Caco-2 (cell line): ENCODE measurements around the gene CHST2. TPM values are rescaled to one million over a fixed set of nuclear protein-coding genes. Genes with fewer than 3 reads are reported as not detected.
"Not testable (repeated sequence)": the region's sequence is repeated elsewhere in the genome, so short reads cannot be mapped to it uniquely, and the experiment has no call there.

Experiments
- BruUV-seq: library from RNA; stranded (reverse); fragments of 400-500 nt; replicated peaks from 2 replicates; lab custom pipeline; 2021; lab: Mats Ljungman, UMichigan
- CTCF ChIA-PET: fragments of 300-600 bp; sonication (Branson Sonifier 250); formaldehyde crosslinking; loops from one replicate; lab custom pipeline; 2022; ENCODE audit warnings: antibody characterized with exemption; lab: Charles Lee
- POLR2A ChIA-PET: fragments of 300-600 bp; sonication (Branson Sonifier 250); formaldehyde crosslinking; loops from one replicate; lab custom pipeline; 2022; ENCODE audit warnings: antibody characterized with exemption; lab: Charles Lee
- DNase-seq, 2 experiments: peaks; one replicate each; pipeline versions ENCODE4 v3.0.0 to v3.0.0-alpha.2; 2020 to 2022
- H3K27me3 ChIP-seq: replicated peaks from 2 replicates; pipeline ENCODE4 v1.6.0; 2011; ENCODE audit warnings: low read length; ENCODE audit not compliant: control insufficient read depth, insufficient read depth
- H3K36me3 ChIP-seq: 2 replicates; pipeline ENCODE4 v1.5.1; 2011; ENCODE audit warnings: low read length; ENCODE audit not compliant: control insufficient read depth, insufficient read depth
- H3K4me1 ChIP-seq: fragments of 250-450 bp; sonication (Bioruptor Pico); 2 replicates; pipeline ENCODE4 v1.5.1; 2020; ENCODE audit warnings: mild to moderate bottlenecking
- H3K4me3 ChIP-seq: 2 replicates; pipeline ENCODE4 v1.5.1; 2011; ENCODE audit warnings: low read depth, mild to moderate bottlenecking, control low read depth, low read length
- H3K9me3 ChIP-seq: fragments of 250-450 bp; sonication (Bioruptor Pico); 2 replicates; pipeline ENCODE4 v1.5.1; 2020; ENCODE audit warnings: mild to moderate bottlenecking, moderate library complexity
- H3K27ac Mint-ChIP-seq: one replicate; pipeline ENCODE4 v1.8.0; 2022; ENCODE audit warnings: mixed read lengths; ENCODE audit not compliant: unreplicated experiment
- H3K27me3 Mint-ChIP-seq: one replicate; pipeline ENCODE4 v1.8.0; 2022; ENCODE audit warnings: mixed read lengths; ENCODE audit not compliant: insufficient read depth, unreplicated experiment
- H3K36me3 Mint-ChIP-seq: one replicate; pipeline ENCODE4 v1.8.0; 2022; ENCODE audit warnings: mild to moderate bottlenecking, mixed read lengths; ENCODE audit not compliant: insufficient read depth, unreplicated experiment
- H3K4me1 Mint-ChIP-seq: one replicate; pipeline ENCODE4 v1.8.0; 2022; ENCODE audit warnings: low read depth, mixed read lengths; ENCODE audit not compliant: unreplicated experiment
- H3K4me3 Mint-ChIP-seq: one replicate; pipeline ENCODE4 v1.8.0; 2022; ENCODE audit warnings: mild to moderate bottlenecking, moderate library complexity, mixed read lengths; ENCODE audit not compliant: unreplicated experiment
- H3K9me3 Mint-ChIP-seq: one replicate; pipeline ENCODE4 v1.8.0; 2022; ENCODE audit warnings: mixed read lengths; ENCODE audit not compliant: unreplicated experiment
- intact Hi-C: fragments of 100-400 bp; cut with micrococcal nuclease; formaldehyde crosslinking; loops from one replicate; pipeline ENCODE4 v1.10.0; 2022; ENCODE audit not compliant: unreplicated experiment
- total RNA-seq: library from RNA; stranded (reverse); gene quantifications from 2 replicates; pipeline ENCODE4 v1.2.3, GENCODE V29; 2022
- TF ChIP-seq, protein P1 (sequence below), 2 experiments: fragments of 200-600 bp in 1 of 2; IDR thresholded peaks; 1 replicate in 1 of 2; 2 replicates in 1 of 2; pipeline versions ENCODE4 v1.5.1 to v1.8.0; 2011 to 2022; ENCODE audit warnings: antibody characterized with exemption in 1 of 2, control low read depth in 1 of 2, inconsistent platforms in 1 of 2, low read depth in 1 of 2, low read length in 1 of 2, mild to moderate bottlenecking in 1 of 2, moderate library complexity in 1 of 2; ENCODE audit not compliant: insufficient read depth in 1 of 2, severe bottlenecking in 1 of 2, unreplicated experiment in 1 of 2

The CHST2 gene
- total RNA-seq, 1 experiment from 2014 or later: not detected

DNA sequence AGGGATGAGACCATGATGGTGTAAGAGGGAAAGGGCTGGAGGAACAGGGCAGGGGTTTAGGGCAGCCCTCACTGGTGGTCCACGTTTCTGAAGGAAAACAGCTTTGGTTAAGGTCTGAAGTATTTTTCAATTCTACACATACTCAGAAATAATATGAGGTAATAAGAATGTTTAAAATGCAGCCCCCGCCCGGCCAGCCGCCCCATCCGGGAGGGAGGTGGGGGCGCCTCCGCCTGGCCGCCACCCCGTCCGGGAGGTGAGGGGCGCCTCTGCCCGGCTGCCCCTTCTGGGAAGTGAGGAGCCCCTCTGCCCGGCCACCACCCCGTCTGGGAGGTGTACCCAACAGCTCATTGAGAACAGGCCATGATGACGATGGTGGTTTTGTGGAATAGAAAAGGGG is 46.0 kb upstream of the CHST2 start:
- H3K27me3 ChIP-seq, H3K27ac Mint-ChIP-seq, POLR2A ChIA-PET, DNase-seq, H3K9me3 Mint-ChIP-seq, H3K4me3 Mint-ChIP-seq, H3K36me3 ChIP-seq, H3K27me3 Mint-ChIP-seq, H3K4me3 ChIP-seq, CTCF ChIA-PET, H3K9me3 ChIP-seq, H3K36me3 Mint-ChIP-seq, BruUV-seq, H3K4me1 ChIP-seq, H3K4me1 Mint-ChIP-seq: not testable (repeated sequence)
- intact Hi-C loops: loop anchor here (5.0 to 10.0 kb wide), 2 partner anchors 571 to 604 kb away; no protein-coding TSS in a partner anchor

DNA sequence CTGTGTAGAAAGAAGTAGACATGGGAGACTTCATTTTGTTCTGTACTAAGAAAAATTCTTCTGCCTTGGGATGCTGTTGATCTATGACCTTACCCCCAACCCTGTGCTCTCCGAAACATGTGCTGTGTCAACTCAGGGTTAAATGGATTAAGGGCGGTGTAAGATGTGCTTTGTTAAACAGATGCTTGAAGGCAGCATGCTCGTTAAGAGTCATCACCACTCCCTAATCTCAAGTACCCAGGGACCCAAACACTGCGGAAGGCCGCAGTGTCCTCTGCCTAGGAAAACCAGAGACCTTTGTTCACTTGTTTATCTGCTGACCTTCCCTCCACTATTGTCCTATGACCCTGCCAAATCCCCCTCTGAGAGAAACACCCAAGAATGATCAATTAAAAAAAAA is 45.6 kb upstream of the CHST2 start:
- H3K4me1 Mint-ChIP-seq, DNase-seq, H3K27ac Mint-ChIP-seq, H3K27me3 ChIP-seq, H3K36me3 ChIP-seq, H3K4me3 ChIP-seq, BruUV-seq, H3K4me1 ChIP-seq, H3K36me3 Mint-ChIP-seq, H3K9me3 ChIP-seq, H3K4me3 Mint-ChIP-seq, CTCF ChIA-PET, H3K9me3 Mint-ChIP-seq, POLR2A ChIA-PET, H3K27me3 Mint-ChIP-seq: not testable (repeated sequence)
- intact Hi-C loops: loop anchor here (5.0 to 10.0 kb wide), 2 partner anchors 571 to 603 kb away; no protein-coding TSS in a partner anchor

DNA sequence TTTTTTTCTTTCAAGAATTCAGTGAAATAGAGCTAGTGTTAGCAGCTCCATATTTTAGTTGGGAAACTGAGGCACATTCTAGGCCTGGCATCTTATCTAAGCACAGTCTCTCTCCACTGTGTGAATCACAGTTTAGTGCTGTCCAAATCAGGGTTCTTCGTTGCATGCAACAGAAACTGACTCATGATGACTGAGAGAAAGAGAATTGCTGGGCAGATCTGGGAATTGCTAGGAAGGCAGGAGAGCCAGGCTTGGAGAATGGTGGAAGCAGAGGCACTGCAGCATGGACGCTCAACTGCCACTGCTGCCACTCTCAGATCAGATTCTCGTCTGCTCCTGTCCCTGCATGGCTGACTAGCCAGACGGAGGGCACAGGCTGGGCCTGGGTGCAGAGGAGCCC is 40.7 kb upstream of the CHST2 start:
- Histone ChIP-seq H3K4me1 (no peaks in the 10 kb centered on the region), H3K9me3 (no peaks in the 10 kb centered on the region), H3K36me3 (no peaks in the 10 kb centered on the region), H3K4me3 (no peak overlapping the region), H3K27me3 (no peaks in the 10 kb centered on the region; the same call in 1 of the 2 replicates)
- Mint-ChIP-seq H3K27ac (no peak overlapping the region), H3K27me3 (peaks cover 18% of the 10 kb centered on the region), H3K9me3 (no peaks in the 10 kb centered on the region), H3K4me1 (no peaks in the 10 kb centered on the region), H3K4me3 (no peak overlapping the region), H3K36me3 (no peaks in the 10 kb centered on the region)
- ChIA-PET CTCF (no interaction called here), POLR2A (no interaction called here)
- no peak for DNase-seq
- BruUV-seq: no TSS peak
- TF ChIP-seq, protein P1, sequence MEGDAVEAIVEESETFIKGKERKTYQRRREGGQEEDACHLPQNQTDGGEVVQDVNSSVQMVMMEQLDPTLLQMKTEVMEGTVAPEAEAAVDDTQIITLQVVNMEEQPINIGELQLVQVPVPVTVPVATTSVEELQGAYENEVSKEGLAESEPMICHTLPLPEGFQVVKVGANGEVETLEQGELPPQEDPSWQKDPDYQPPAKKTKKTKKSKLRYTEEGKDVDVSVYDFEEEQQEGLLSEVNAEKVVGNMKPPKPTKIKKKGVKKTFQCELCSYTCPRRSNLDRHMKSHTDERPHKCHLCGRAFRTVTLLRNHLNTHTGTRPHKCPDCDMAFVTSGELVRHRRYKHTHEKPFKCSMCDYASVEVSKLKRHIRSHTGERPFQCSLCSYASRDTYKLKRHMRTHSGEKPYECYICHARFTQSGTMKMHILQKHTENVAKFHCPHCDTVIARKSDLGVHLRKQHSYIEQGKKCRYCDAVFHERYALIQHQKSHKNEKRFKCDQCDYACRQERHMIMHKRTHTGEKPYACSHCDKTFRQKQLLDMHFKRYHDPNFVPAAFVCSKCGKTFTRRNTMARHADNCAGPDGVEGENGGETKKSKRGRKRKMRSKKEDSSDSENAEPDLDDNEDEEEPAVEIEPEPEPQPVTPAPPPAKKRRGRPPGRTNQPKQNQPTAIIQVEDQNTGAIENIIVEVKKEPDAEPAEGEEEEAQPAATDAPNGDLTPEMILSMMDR (IDR thresholded peaks at IDR 0.05; ENCODE audit: insufficient read depth in 1 of 2, low read depth in 1 of 2, low read length in 1 of 2, severe bottlenecking in 1 of 2, unreplicated experiment in 1 of 2): no peak
- intact Hi-C loops: loop anchor here (10.0 kb wide), 1 partner anchor 566 kb away; no protein-coding TSS in a partner anchor

DNA sequence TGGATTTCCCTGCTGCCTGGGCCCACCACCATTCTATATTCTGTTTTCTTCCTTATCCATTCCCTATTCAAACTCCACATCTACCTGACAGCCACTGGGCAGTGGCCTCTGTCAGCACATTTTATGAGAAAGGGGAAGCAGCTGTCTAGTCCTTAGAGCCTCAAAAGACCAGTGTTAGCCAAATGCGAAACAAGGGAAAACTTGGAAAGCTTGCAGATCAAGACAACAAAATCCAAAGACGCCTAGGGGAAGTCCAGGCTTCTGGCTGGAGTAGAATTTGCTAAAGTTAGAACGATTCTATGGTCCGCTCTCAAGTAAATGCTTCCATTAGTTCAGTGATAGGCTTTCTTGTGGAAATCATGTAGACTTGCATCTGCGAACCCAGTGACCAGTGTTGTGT is 39.4 kb upstream of the CHST2 start:
- Mint-ChIP-seq H3K27me3 (peaks cover 18% of the 10 kb centered on the region), H3K36me3 (no peaks in the 10 kb centered on the region), H3K9me3 (no peaks in the 10 kb centered on the region), H3K4me3 (no peak overlapping the region), H3K4me1 (no peaks in the 10 kb centered on the region), H3K27ac (no peak overlapping the region)
- TF ChIP-seq, protein P1 (IDR thresholded peaks at IDR 0.05; ENCODE audit: insufficient read depth in 1 of 2, low read depth in 1 of 2, low read length in 1 of 2, severe bottlenecking in 1 of 2, unreplicated experiment in 1 of 2): no peak
- no peaks in the 10 kb centered on the region; the same call in 1 of the 2 replicates for H3K27me3 ChIP-seq
- no peaks in the 10 kb centered on the region for H3K36me3 ChIP-seq
- intact Hi-C loops: no loop called here
- BruUV-seq: no TSS peak
- POLR2A ChIA-PET: no interaction called here
- CTCF ChIA-PET: no interaction called here
- no peak for DNase-seq
- H3K4me3 ChIP-seq: no peak overlapping the region
- H3K9me3 ChIP-seq: no peaks in the 10 kb centered on the region
- no peaks in the 10 kb centered on the region for H3K4me1 ChIP-seq
